ENCODE results near the gene ZNF774.

The ZNF774 gene

GRCh38 chr15:90322538-90322937 is 29.5 kb upstream of the ZNF774 start:
- Histone ChIP-seq H3K9me3 (ENCODE audit: control insufficient read depth in 1 of 2, low read length in 2 of 2) (no peaks in the 10 kb centered on the region), H3K27ac (ENCODE audit: low read length) (no peak overlapping the region)

DNA sequence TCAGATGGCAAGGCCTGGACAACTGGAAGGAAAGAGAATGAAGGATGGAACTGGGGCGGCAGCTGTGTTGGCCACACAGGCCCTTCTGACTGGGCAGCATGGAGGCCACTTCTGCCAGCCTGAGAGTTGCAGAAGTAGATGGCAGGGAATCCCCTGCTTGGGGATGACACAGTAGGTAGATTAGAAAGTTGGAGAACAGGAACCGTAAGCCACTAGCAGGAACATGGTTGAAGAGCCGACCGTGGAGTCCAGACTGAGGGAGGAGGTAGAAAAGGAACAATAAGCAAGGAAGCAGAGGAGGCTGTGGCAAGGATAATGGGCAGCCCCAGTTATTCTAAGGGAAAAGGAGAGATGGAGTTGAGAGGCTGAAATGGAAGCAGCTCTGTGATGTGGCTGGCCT is 26.4 kb upstream of the ZNF774 start:
- Histone ChIP-seq H3K36me3 (ENCODE audit: control insufficient read depth in 1 of 2, insufficient read depth in 2 of 2, low read length in 2 of 2) (no peaks in the 10 kb centered on the region), H3K4me1 (ENCODE audit: control insufficient read depth in 1 of 2, insufficient read depth in 2 of 2, low read length in 2 of 2) (no peaks in the 10 kb centered on the region), H3K27ac (ENCODE audit: low read length) (no peak overlapping the region), H3K9me3 (ENCODE audit: control insufficient read depth in 1 of 2, low read length in 2 of 2) (no peaks in the 10 kb centered on the region), H3K27me3 (ENCODE audit: low read depth, low read length) (no peaks in the 10 kb centered on the region), H3K4me3 (ENCODE audit: low read depth in 1 of 2, low read length in 2 of 2) (no peak overlapping the region)

More at GRCh38 chr15:90322538-90322937, 29.5 kb upstream of the ZNF774 start:
- Histone ChIP-seq H3K27me3 (ENCODE audit: low read depth, low read length) (no peaks in the 10 kb centered on the region), H3K4me1 (ENCODE audit: control insufficient read depth in 1 of 2, insufficient read depth in 2 of 2, low read length in 2 of 2) (peaks cover 0 to 5% of the 10 kb centered on the region in 2 donors), H3K4me3 (ENCODE audit: low read depth in 1 of 2, low read length in 2 of 2) (no peak overlapping the region), H3K36me3 (ENCODE audit: control insufficient read depth in 1 of 2, insufficient read depth in 2 of 2, low read length in 2 of 2) (no peaks in the 10 kb centered on the region)

DNA sequence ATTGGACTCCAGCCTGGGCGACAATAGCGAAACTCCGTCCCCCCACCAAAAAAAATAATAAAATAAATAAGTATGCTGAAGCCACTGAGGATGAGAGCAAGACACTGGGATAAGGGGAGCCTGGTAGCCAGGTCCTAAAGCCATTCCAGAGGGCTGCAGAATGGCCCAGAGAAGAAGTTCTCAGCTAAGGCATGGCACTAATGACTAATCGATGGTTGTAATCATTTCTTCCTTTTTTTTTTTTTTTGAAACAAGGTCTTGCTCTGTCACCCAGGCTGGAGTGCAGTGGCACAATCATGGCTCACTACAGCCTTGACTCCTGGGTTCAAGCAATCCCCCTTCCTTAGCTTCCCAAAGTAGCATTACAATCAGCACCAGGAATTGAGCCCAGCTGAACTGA is 25.6 kb upstream of the ZNF774 start:
- Histone ChIP-seq H3K9me3 (ENCODE audit: control insufficient read depth in 1 of 2, low read length in 2 of 2) (no peaks in the 10 kb centered on the region), H3K27ac (ENCODE audit: low read length) (no peak overlapping the region), H3K36me3 (ENCODE audit: control insufficient read depth in 1 of 2, insufficient read depth in 2 of 2, low read length in 2 of 2) (no peaks in the 10 kb centered on the region), H3K27me3 (ENCODE audit: low read depth, low read length) (no peaks in the 10 kb centered on the region), H3K4me3 (ENCODE audit: low read depth in 1 of 2, low read length in 2 of 2) (no peak overlapping the region), H3K4me1 (ENCODE audit: control insufficient read depth in 1 of 2, insufficient read depth in 2 of 2, low read length in 2 of 2) (no peaks in the 10 kb centered on the region)

DNA sequence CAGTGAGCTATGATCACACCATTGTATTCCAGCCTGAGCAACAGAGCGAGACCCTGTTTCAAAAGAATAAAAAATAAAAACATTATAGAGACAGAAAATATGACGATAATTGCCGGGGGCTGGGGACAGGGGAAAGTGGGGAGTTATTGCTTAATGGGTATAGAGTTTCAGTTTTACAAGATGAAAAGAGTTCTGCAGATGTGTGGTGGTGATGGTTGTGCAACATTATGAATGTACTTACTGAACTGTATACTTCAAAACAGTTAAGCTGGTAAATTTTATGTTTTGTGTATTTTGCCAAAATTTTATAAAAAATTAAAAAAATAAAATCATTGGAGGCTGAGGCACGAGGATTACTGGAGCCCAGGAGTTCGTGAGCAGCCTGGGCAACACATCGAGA is 24.8 kb upstream of the ZNF774 start:
- H3K36me3 ChIP-seq (ENCODE audit: control insufficient read depth in 1 of 2, insufficient read depth in 2 of 2, low read length in 2 of 2), result no peaks in the 10 kb centered on the region
- no peak overlapping the region for H3K4me3 ChIP-seq (ENCODE audit: low read depth in 1 of 2, low read length in 2 of 2)
- H3K27me3 ChIP-seq (ENCODE audit: low read depth, low read length), result no peaks in the 10 kb centered on the region
- H3K9me3 ChIP-seq (ENCODE audit: control insufficient read depth in 1 of 2, low read length in 2 of 2), result no peaks in the 10 kb centered on the region
- no peaks in the 10 kb centered on the region for H3K4me1 ChIP-seq (ENCODE audit: control insufficient read depth in 1 of 2, insufficient read depth in 2 of 2, low read length in 2 of 2)
- no peak overlapping the region for H3K27ac ChIP-seq (ENCODE audit: low read length)

DNA sequence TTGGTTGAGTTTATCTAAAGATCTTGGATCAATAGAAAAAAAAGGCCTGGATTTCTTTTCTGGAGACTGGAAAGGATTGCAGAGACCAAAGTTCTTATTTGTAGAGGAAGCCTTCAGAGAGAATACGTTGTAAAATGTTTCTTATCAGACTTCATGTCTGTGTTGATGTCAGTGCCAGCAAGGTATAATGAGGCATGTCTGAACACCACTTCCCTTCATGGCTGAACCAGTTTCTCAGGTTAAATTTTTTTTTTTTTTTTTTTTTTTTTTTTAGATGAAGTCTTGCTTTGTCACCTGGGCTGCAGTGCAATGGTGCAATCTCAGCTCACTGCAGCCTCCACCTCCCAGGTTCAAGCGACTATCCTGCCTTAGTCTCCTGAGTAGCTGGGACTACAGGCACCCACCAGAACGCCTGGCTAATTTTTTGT is 17.8 kb upstream of the ZNF774 start:
- Histone ChIP-seq H3K9me3 (ENCODE audit: control insufficient read depth in 1 of 2, low read length in 2 of 2) (no peaks in the 10 kb centered on the region), H3K36me3 (ENCODE audit: control insufficient read depth in 1 of 2, insufficient read depth in 2 of 2, low read length in 2 of 2) (no peaks in the 10 kb centered on the region), H3K4me1 (ENCODE audit: control insufficient read depth in 1 of 2, insufficient read depth in 2 of 2, low read length in 2 of 2) (no peaks in the 10 kb centered on the region), H3K4me3 (ENCODE audit: low read depth in 1 of 2, low read length in 2 of 2) (no peak overlapping the region), H3K27ac (ENCODE audit: low read length) (no peak overlapping the region), H3K27me3 (ENCODE audit: low read depth, low read length) (no peaks in the 10 kb centered on the region)

- Histone ChIP-seq H3K4me1 (ENCODE audit: control insufficient read depth in 1 of 2, insufficient read depth in 2 of 2, low read length in 2 of 2) (no peaks in the 10 kb centered on the region), H3K27me3 (ENCODE audit: low read depth, low read length) (no peaks in the 10 kb centered on the region), H3K27ac (ENCODE audit: low read length) (no peak overlapping the region), H3K36me3 (ENCODE audit: control insufficient read depth in 1 of 2, insufficient read depth in 2 of 2, low read length in 2 of 2) (no peaks in the 10 kb centered on the region), H3K9me3 (ENCODE audit: control insufficient read depth in 1 of 2, low read length in 2 of 2) (no peaks in the 10 kb centered on the region), H3K4me3 (ENCODE audit: low read depth in 1 of 2, low read length in 2 of 2) (no peak overlapping the region)
Measured at GRCh38 chr15:90336705-90337141, 15.4 kb upstream of the ZNF774 start.

DNA sequence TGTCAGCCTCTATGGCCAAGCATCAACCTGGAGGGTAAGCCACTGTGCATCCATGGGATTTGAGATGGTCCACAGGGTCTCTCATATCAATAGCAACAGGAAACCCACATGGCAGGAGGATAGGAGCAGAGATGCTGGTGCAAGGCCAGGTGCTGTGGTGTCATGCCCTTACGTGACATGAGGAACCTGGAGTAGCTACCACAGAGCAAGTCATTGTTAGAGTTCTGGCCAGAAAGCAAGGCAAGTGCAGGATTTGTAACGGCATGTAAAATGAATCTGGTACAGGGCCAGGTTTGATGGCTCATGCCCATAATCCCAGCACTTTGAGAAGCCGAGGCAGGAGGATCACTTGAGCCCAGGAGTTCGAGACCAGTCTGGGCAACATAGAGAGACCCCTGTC is 14.8 kb upstream of the ZNF774 start:
- Histone ChIP-seq H3K27me3 (ENCODE audit: low read depth, low read length) (no peaks in the 10 kb centered on the region), H3K4me1 (ENCODE audit: control insufficient read depth in 1 of 2, insufficient read depth in 2 of 2, low read length in 2 of 2) (no peaks in the 10 kb centered on the region), H3K36me3 (ENCODE audit: control insufficient read depth in 1 of 2, insufficient read depth in 2 of 2, low read length in 2 of 2) (no peaks in the 10 kb centered on the region), H3K4me3 (ENCODE audit: low read depth in 1 of 2, low read length in 2 of 2) (no peak overlapping the region), H3K27ac (ENCODE audit: low read length) (no peak overlapping the region), H3K9me3 (ENCODE audit: control insufficient read depth in 1 of 2, low read length in 2 of 2) (no peaks in the 10 kb centered on the region)

- Histone ChIP-seq H3K4me1 (ENCODE audit: control insufficient read depth in 1 of 2, insufficient read depth in 2 of 2, low read length in 2 of 2) (peaks cover 0 to 4% of the 10 kb centered on the region in 2 donors), H3K36me3 (ENCODE audit: control insufficient read depth in 1 of 2, insufficient read depth in 2 of 2, low read length in 2 of 2) (no peaks in the 10 kb centered on the region), H3K27me3 (ENCODE audit: low read depth, low read length) (no peaks in the 10 kb centered on the region), H3K9me3 (ENCODE audit: control insufficient read depth in 1 of 2, low read length in 2 of 2) (no peaks in the 10 kb centered on the region), H3K4me3 (ENCODE audit: low read depth in 1 of 2, low read length in 2 of 2) (no peak overlapping the region), H3K27ac (ENCODE audit: low read length) (no peak overlapping the region)
Measured at GRCh38 chr15:90338532-90338931, 13.6 kb upstream of the ZNF774 start.

DNA sequence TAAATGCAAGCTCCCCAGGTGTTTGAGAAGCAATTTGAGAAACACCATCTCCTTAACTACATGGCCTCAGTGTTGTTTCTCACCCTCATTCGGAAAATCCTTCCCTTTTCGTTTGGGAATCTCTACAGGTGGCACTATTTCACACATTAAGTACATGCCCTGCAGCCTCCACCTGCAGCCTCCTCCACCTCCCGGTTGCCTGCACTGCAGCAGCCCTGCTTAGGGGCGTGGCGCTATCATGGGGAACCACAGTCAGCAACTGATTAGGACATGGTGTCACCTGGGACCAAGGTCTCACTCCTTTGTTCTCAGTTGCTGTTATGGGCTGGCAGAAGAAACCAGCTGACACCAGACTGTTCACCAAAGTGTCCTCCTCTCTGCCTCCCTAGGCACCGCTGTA is 11.7 kb upstream of the ZNF774 start:
- Histone ChIP-seq H3K4me1 (ENCODE audit: control insufficient read depth in 1 of 2, insufficient read depth in 2 of 2, low read length in 2 of 2) (peaks cover 0 to 4% of the 10 kb centered on the region in 2 donors), H3K27ac (ENCODE audit: low read length) (no peak overlapping the region), H3K4me3 (ENCODE audit: low read depth in 1 of 2, low read length in 2 of 2) (no peak overlapping the region), H3K36me3 (ENCODE audit: control insufficient read depth in 1 of 2, insufficient read depth in 2 of 2, low read length in 2 of 2) (no peaks in the 10 kb centered on the region), H3K27me3 (ENCODE audit: low read depth, low read length) (no peaks in the 10 kb centered on the region), H3K9me3 (ENCODE audit: control insufficient read depth in 1 of 2, low read length in 2 of 2) (no peaks in the 10 kb centered on the region)

DNA sequence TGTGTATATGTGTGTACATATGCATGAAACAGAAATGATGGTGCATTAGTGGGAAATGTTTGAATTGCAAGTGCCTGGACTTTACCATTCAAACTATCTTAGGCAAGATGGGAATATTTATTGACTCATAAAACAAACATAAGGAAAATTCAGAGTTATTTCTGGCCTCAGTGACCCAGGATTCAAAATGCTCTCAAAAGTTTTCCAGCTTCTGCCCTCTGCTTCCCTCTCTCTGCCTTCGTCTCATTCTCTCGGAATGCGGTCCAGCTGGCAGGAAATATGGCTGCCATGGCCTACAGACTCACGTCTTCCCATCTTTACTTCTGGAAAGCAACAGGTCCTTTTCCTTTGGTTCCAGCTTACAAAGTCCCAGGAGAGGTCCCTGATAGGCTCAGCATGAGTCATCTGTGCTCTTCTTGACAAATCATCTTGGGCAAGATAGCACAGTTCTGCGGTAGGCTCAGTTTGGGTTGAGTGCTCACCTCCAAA is 8.7 kb upstream of the ZNF774 start:
- Histone ChIP-seq H3K36me3 (ENCODE audit: control insufficient read depth in 1 of 2, insufficient read depth in 2 of 2, low read length in 2 of 2) (no peaks in the 10 kb centered on the region), H3K27ac (ENCODE audit: low read length) (no peak overlapping the region), H3K27me3 (ENCODE audit: low read depth, low read length) (no peaks in the 10 kb centered on the region), H3K4me1 (ENCODE audit: control insufficient read depth in 1 of 2, insufficient read depth in 2 of 2, low read length in 2 of 2) (peaks cover 0 to 4% of the 10 kb centered on the region in 2 donors), H3K4me3 (ENCODE audit: low read depth in 1 of 2, low read length in 2 of 2) (no peak overlapping the region), H3K9me3 (ENCODE audit: control insufficient read depth in 1 of 2, low read length in 2 of 2) (no peaks in the 10 kb centered on the region)

DNA sequence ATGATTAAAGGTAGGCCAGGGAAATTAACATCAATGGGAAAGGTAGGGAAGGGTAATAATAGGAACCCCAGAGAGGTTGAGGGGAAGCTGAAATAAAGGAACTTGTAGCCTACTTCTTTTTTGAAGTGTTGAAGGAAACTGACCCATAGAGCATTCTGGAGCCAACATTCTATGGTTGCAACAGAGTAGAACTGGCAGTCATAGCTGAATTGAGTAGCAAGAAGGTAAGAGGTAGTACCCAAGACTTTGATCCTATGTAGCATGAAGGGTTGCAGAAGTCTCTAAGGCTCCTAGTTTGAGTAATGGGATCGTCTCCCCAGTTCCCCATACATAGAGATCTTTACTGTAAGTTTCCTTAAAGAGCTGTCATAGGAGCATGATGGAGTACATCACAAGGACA is 7.4 kb upstream of the ZNF774 start:
- Histone ChIP-seq H3K27ac (ENCODE audit: low read length) (no peak overlapping the region), H3K36me3 (ENCODE audit: control insufficient read depth in 1 of 2, insufficient read depth in 2 of 2, low read length in 2 of 2) (no peaks in the 10 kb centered on the region), H3K27me3 (ENCODE audit: low read depth, low read length) (no peaks in the 10 kb centered on the region), H3K9me3 (ENCODE audit: control insufficient read depth in 1 of 2, low read length in 2 of 2) (no peaks in the 10 kb centered on the region), H3K4me3 (ENCODE audit: low read depth in 1 of 2, low read length in 2 of 2) (no peak overlapping the region), H3K4me1 (ENCODE audit: control insufficient read depth in 1 of 2, insufficient read depth in 2 of 2, low read length in 2 of 2) (peaks cover 0 to 4% of the 10 kb centered on the region in 2 donors)

GRCh38 chr15:90345857-90346256 is 6.2 kb upstream of the ZNF774 start:
- H3K36me3 ChIP-seq (ENCODE audit: control insufficient read depth in 1 of 2, insufficient read depth in 2 of 2, low read length in 2 of 2), result no peaks in the 10 kb centered on the region
- no peaks in the 10 kb centered on the region for H3K9me3 ChIP-seq (ENCODE audit: control insufficient read depth in 1 of 2, low read length in 2 of 2)
- H3K27ac ChIP-seq (ENCODE audit: low read length), result no peak overlapping the region

More at GRCh38 chr15:90345857-90346256, 6.2 kb upstream of the ZNF774 start:
- Histone ChIP-seq H3K27me3 (ENCODE audit: low read depth, low read length) (no peaks in the 10 kb centered on the region), H3K4me1 (ENCODE audit: control insufficient read depth in 1 of 2, insufficient read depth in 2 of 2, low read length in 2 of 2) (peaks cover 0 to 4% of the 10 kb centered on the region in 2 donors), H3K4me3 (ENCODE audit: low read depth in 1 of 2, low read length in 2 of 2) (no peak overlapping the region)
